B cell (primary cell): ENCODE data around the gene PDCD6IP. TPM values are rescaled to one million over a fixed set of nuclear protein-coding genes. Genes with fewer than 3 reads are reported as not detected.

ENCODE experiments used
- ATAC-seq: fragments of 200-7000 bp; cut with Tn5 transposase; one replicate; pipeline ENCODE4 v1.10.0; 2021; ENCODE audit warnings: low read depth, mild to moderate bottlenecking, moderate number of reproducible peaks, moderate library complexity
- CTCF ChIA-PET: fragments of 350-600 bp; sonication (Branson Sonifier 250); formaldehyde crosslinking; loops from one replicate; lab custom pipeline; 2021; ENCODE audit warnings: antibody characterized with exemption, inconsistent platforms; lab: Charles Lee
- POLR2A ChIA-PET: fragments of 350-600 bp; sonication (Branson Sonifier 250); formaldehyde crosslinking; loops from one replicate; lab custom pipeline; 2021; ENCODE audit warnings: antibody characterized with exemption; lab: Charles Lee
- DNase-seq: peaks from one replicate; pipeline ENCODE4 v3.0.0; 2013
- H2AFZ ChIP-seq: 2 replicates; pipeline ENCODE4 v1.6.1; 2012; ENCODE audit warnings: mild to moderate bottlenecking, low read depth, low read length; ENCODE audit not compliant: insufficient read depth, poor library complexity, severe bottlenecking
- H3K27ac ChIP-seq, 2 donors: 1 replicate in 1 of 2; 2 replicates in 1 of 2; pipeline ENCODE4 v1.5.1; 2012 to 2013; ENCODE audit warnings: low read length in 2 of 2, mild to moderate bottlenecking in 2 of 2, moderate library complexity in 1 of 2
- H3K27me3 ChIP-seq, 4 experiments: fragments of 200-600 bp in 1 of 4; sonication (generic) in 1 of 4; replicated peaks in 1 of 4; 1 replicate in 2 of 4; 2 replicates in 2 of 4; pipeline versions ENCODE4 v1.6.1 to v1.7.0; 2013 to 2016; ENCODE audit warnings: low read length in 3 of 4, mild to moderate bottlenecking in 2 of 4, mixed read lengths in 1 of 4, moderate library complexity in 1 of 4; ENCODE audit not compliant: insufficient read depth in 4 of 4, control insufficient read depth in 3 of 4; ENCODE audit errors: control extremely low read depth in 1 of 4
- H3K36me3 ChIP-seq, 2 experiments: replicated peaks in 1 of 2; 1 replicate in 1 of 2; 2 replicates in 1 of 2; pipeline versions ENCODE4 v1.6.1 to v1.7.1; 2013; ENCODE audit warnings: low read length in 1 of 2; ENCODE audit not compliant: insufficient read depth in 2 of 2, control insufficient read depth in 1 of 2; ENCODE audit errors: control extremely low read depth in 1 of 2, extremely low read depth in 1 of 2
- H3K4me1 ChIP-seq, 2 donors: fragments of 200-600 bp in 1 of 2; sonication (generic) in 1 of 2; 1 replicate in 1 of 2; 2 replicates in 1 of 2; pipeline versions ENCODE4 v1.5.1 to v1.6.1; 2013 to 2017; ENCODE audit warnings: low read length in 2 of 2; ENCODE audit not compliant: control insufficient read depth in 2 of 2, insufficient read depth in 2 of 2
- H3K4me2 ChIP-seq: replicated peaks from 2 replicates; pipeline ENCODE3; 2012; ENCODE audit warnings: mild to moderate bottlenecking, low read depth, low read length; ENCODE audit not compliant: poor library complexity, severe bottlenecking
- H3K4me3 ChIP-seq, 5 experiments: fragments of 200-600 bp in 1 of 5; sonication (generic) in 1 of 5; 1 replicate in 3 of 5; 2 replicates in 2 of 5; pipeline versions ENCODE4 v1.5.1 to v1.7.0; 2011 to 2016; ENCODE audit warnings: low read length in 4 of 5, mild to moderate bottlenecking in 4 of 5, low read depth in 2 of 5, control low read depth in 1 of 5, moderate library complexity in 1 of 5; ENCODE audit not compliant: insufficient read depth in 1 of 5; ENCODE audit errors: control extremely low read depth in 1 of 5, extremely low read depth in 1 of 5
- H3K79me2 ChIP-seq: fragments of 200-600 bp; sonication (generic); one replicate; pipeline ENCODE4 v1.6.0; 2016; ENCODE audit warnings: low read length; ENCODE audit not compliant: control insufficient read depth, insufficient read depth
- H3K9ac ChIP-seq: fragments of 200-600 bp; sonication (generic); 2 replicates; pipeline ENCODE4 v1.6.1; 2017; ENCODE audit warnings: mild to moderate bottlenecking, low read length, moderate library complexity
- H3K9me3 ChIP-seq, 3 donors: one replicate each; pipeline versions ENCODE4 v1.6.1 to v1.7.1; 2013; ENCODE audit warnings: low read length in 2 of 3; ENCODE audit not compliant: control insufficient read depth in 2 of 3, insufficient read depth in 1 of 3; ENCODE audit errors: control extremely low read depth in 1 of 3
- H4K20me1 ChIP-seq: 2 replicates; pipeline ENCODE4 v1.6.0; 2012; ENCODE audit warnings: mild to moderate bottlenecking, low read length; ENCODE audit not compliant: insufficient read depth, control insufficient read depth, poor library complexity, severe bottlenecking
- H3K27ac Mint-ChIP-seq: one replicate; pipeline ENCODE4 v1.8.0; 2021; ENCODE audit warnings: mixed read lengths
- H3K27me3 Mint-ChIP-seq: one replicate; pipeline ENCODE4 v1.8.0; 2021; ENCODE audit warnings: mixed read lengths
- H3K4me1 Mint-ChIP-seq: one replicate; pipeline ENCODE4 v1.8.0; 2021; ENCODE audit warnings: mixed read lengths
- H3K4me3 Mint-ChIP-seq: one replicate; pipeline ENCODE4 v1.8.0; 2021; ENCODE audit warnings: mixed read lengths
- H3K9me3 Mint-ChIP-seq: one replicate; pipeline ENCODE4 v1.8.0; 2022; ENCODE audit warnings: mixed read lengths; ENCODE audit not compliant: insufficient read depth
- EZH2 ChIP-seq: IDR thresholded peaks from 2 replicates; pipeline ENCODE4 v1.6.1; 2012; ENCODE audit warnings: borderline replicate concordance, low read depth, mild to moderate bottlenecking, moderate library complexity, low read length; ENCODE audit not compliant: insufficient read depth, poor library complexity, severe bottlenecking
- WGBS: methylation state at CpG from one replicate; pipeline ENCODE4 v1.1.5; 2013; ENCODE audit warnings: missing lambda C conversion rate; ENCODE audit not compliant: insufficient coverage; 5-methylcytosine and 5-hydroxymethylcytosine counted together
- intact Hi-C: fragments of 100-400 bp; cut with micrococcal nuclease; formaldehyde crosslinking; loops from one replicate; pipeline ENCODE4 v1.10.0; 2022
- polyA plus RNA-seq: library from polyadenylated mRNA; depleted of rRNA; stranded (reverse); fragments of >200 nt; gene quantifications from 2 replicates; pipeline ENCODE4 v1.2.3, GENCODE V29; 2012
- total RNA-seq, 2 donors: library from RNA; stranded (reverse); fragments of 120-200 nt in 1 of 2; gene quantifications; 1 replicate in 1 of 2; 2 replicates in 1 of 2; pipeline versions ENCODE4 v1.2.3 to v1.2.4, GENCODE V29; 2013 to 2022
- TF ChIP-seq, protein P1 (sequence below): fragments of 200-600 bp; IDR thresholded peaks from one replicate; pipeline ENCODE4 v1.8.0; 2022; ENCODE audit warnings: antibody characterized with exemption, mild to moderate bottlenecking

PDCD6IP gene
- total and polyA plus RNA-seq, 2 donors (not counting 1 experiment from before 2014, with no cell fraction given), result 103 to 276 TPM

DNA sequence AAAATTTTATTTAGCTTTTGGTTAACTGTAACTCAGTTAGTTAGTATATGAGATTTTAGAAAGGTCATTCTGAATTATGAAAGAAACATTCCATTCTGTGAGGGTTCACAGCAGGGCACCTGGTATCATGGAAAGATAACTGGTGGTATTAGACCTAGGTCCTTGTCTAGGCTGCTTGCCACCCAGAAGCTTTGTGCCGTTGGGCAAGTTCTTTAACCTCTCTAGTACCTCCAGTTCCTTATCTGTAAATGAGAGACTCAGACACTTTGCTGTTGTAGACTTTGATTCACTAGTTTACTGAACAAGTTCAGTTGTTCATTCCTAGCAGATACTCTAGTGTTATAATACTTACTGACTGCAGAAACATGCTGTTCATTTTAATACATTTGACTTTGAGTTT is 25.4 kb downstream of the PDCD6IP start:
- DNase-seq, result no peak
- no peak overlapping the region for H3K4me3 Mint-ChIP-seq
- no peak overlapping the region for H3K4me3 ChIP-seq
- ChIA-PET CTCF (no interaction called here), POLR2A (no interaction called here)
- no peaks in the 10 kb centered on the region for H3K27me3 ChIP-seq
- no peaks in the 10 kb centered on the region for H3K9me3 ChIP-seq
- H3K9me3 Mint-ChIP-seq, result no peaks in the 10 kb centered on the region
- WGBS, result 100% methylated on average over 1 of the region's 1 CpG
- H3K4me1 ChIP-seq, result no peaks in the 10 kb centered on the region
- no peak overlapping the region for H3K27ac Mint-ChIP-seq
- no peak overlapping the region for H3K27ac ChIP-seq
- TF ChIP-seq EZH2, result no peak
- TF ChIP-seq, protein P1, sequence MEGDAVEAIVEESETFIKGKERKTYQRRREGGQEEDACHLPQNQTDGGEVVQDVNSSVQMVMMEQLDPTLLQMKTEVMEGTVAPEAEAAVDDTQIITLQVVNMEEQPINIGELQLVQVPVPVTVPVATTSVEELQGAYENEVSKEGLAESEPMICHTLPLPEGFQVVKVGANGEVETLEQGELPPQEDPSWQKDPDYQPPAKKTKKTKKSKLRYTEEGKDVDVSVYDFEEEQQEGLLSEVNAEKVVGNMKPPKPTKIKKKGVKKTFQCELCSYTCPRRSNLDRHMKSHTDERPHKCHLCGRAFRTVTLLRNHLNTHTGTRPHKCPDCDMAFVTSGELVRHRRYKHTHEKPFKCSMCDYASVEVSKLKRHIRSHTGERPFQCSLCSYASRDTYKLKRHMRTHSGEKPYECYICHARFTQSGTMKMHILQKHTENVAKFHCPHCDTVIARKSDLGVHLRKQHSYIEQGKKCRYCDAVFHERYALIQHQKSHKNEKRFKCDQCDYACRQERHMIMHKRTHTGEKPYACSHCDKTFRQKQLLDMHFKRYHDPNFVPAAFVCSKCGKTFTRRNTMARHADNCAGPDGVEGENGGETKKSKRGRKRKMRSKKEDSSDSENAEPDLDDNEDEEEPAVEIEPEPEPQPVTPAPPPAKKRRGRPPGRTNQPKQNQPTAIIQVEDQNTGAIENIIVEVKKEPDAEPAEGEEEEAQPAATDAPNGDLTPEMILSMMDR, result no peak
- H4K20me1 ChIP-seq, result peaks cover 23% of the 10 kb centered on the region
- no peaks in the 10 kb centered on the region for H3K4me1 Mint-ChIP-seq
- H3K4me2 ChIP-seq, result no peak overlapping the region
- H3K36me3 ChIP-seq, result peaks cover 15 to 75% of the 10 kb centered on the region in 2 experiments
- H3K9ac ChIP-seq, result no peak overlapping the region
- ATAC-seq, result no peak
- H3K79me2 ChIP-seq, result peaks cover 24% of the 10 kb centered on the region
- no peaks in the 10 kb centered on the region for H3K27me3 Mint-ChIP-seq
- no peak overlapping the region for H2AFZ ChIP-seq
- intact Hi-C loops, result no loop called here

DNA sequence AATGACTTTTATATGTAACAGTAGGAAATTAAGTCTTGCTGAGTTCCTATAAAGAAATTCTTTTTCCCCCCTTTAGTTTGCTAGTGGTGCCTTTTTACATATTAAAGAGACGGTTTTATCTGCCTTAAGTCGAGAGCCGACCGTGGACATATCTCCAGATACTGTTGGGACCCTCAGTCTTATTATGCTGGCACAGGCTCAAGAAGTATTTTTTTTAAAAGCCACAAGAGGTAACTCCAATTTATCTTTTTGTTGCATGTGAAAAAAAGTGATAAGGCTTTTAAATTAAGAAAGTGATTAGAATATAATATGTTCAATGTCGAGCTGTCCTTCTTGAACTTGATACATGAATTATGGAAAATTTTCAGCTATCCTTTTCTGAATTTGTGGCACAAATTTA is 26.7 kb downstream of the PDCD6IP start:
- TF ChIP-seq, protein P1, result no peak
- no peak for TF ChIP-seq EZH2
- no peak overlapping the region for H3K4me3 ChIP-seq
- H3K27me3 ChIP-seq, result no peaks in the 10 kb centered on the region
- no peak overlapping the region for H3K4me3 Mint-ChIP-seq
- peaks cover 17 to 82% of the 10 kb centered on the region in 2 experiments for H3K36me3 ChIP-seq
- intact Hi-C loops, result no loop called here
- POLR2A ChIA-PET, result no interaction called here
- no peak overlapping the region for H3K27ac ChIP-seq
- WGBS, result 100% methylated on average over 3 of the region's 5 CpGs
- ATAC-seq, result no peak
- CTCF ChIA-PET, result no interaction called here
- no peaks in the 10 kb centered on the region for H3K27me3 Mint-ChIP-seq
- H3K27ac Mint-ChIP-seq, result no peak overlapping the region
- no peak overlapping the region for H2AFZ ChIP-seq
- no peak overlapping the region for H3K9ac ChIP-seq
- H3K4me1 ChIP-seq, result no peaks in the 10 kb centered on the region
- H3K9me3 ChIP-seq, result no peaks in the 10 kb centered on the region
- H3K79me2 ChIP-seq, result peaks cover 18% of the 10 kb centered on the region
- no peaks in the 10 kb centered on the region for H3K9me3 Mint-ChIP-seq
- DNase-seq, result no peak
- peaks cover 1% of the 10 kb centered on the region for H3K4me1 Mint-ChIP-seq
- peaks cover 20% of the 10 kb centered on the region for H4K20me1 ChIP-seq
- no peak overlapping the region for H3K4me2 ChIP-seq
